ENCODE results near the gene RNF44.
"Not testable (repeated sequence)": the region's sequence is repeated elsewhere in the genome, so short reads cannot be mapped to it uniquely, and the experiment has no call there.

The RNF44 gene

DNA sequence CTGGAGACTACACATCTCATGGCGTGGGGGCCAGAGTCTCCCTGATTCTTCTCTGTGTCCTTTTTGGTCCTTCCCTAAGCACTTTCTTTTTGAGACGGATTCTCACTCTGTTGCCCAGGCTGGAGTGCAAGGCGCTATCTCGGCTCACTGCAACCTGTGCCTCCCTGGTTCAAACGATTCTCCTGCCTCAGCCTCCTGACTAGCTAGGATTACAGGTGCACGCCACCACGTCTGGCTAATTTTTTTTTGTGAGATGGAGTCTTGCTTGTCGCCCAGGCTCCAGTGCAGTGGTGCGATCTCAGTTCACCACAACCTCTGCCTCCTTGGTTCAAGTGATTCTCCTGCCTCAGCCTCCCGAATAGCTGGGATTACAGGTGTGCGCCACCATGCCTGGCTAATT, 13.7 kb upstream of the RNF44 start:
- DNase-seq: not testable (repeated sequence)

DNA sequence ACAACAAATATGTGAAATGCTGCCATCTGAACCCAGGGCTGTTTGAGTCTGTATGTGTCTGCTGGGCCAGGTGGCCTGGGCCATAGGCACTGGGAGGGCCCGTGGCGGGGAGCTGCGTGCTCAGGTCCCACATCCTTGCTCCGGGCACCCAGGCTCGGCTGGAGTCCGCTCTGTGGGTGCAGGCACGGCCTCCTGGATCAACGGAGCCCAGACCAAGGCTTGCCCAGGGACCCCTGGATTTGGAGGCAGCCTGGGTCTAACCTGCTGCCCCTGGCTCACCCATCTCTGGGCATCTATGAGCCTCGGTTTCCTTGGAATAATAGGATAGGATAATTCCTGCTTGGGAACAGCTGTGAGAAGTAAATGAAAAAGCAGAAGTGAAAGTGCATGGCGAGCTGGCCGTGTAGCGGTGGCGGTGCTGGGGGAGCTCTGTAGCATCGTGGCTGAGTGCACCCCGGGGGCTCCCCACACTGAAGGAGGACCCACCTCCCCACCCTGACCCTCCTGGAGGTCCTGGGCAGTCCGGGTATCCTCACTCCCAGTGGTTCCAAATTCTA, 13.2 kb upstream of the RNF44 start:
- no peak for DNase-seq

DNA sequence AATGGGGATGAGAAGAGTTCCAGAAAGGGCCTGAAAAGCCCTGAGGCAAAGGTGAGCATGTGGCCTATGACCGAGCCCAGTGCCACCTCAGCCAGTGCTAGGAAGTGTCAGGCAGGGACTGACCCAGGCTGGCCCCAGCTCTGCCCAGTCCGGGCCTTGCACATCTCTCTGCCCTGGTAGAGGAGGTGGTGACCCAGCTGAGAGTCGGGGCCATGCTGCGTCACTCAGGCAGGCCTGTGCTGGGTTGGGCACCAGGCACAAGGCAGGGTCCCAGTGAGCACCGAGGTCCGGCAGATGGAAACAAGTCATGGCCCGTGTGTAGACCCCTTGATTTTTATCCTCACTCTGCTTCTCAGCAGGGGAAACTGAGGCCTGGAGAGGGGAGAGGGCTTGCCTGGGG, 12.7 kb upstream of the RNF44 start:
- no peak for DNase-seq

DNA sequence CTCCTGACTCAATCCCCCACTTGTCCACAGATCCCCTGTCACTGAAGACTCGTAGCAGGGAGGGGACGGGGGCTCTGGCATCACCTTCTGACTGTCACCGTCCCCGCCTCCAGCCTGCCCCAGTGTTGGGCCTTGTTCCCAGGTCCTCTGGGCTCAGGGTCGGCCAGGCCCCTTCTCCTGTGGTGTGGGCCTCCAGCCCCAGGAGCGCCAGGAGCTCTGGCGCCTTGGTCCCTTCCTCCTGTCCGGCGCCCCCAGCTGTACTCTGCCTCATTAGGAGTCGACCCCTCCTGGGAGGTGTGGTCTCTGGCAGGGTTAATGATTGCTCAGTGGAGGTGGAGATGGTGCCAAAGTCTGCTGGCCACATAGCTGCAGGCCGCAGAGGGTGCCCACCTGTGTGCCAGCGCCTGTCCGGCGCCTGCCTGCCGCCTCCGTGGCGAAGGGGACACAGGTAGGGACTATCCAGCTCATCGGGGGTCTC, 11.8 kb upstream of the RNF44 start, which contains the start of gene CDHR2:
Gene CDHR2 (plus strand): TSS at position 376 of the 478 bp plus-strand sequence. CDS start 16,011 bp downstream, outside the sequence.
- DNase-seq: no peak

DNA sequence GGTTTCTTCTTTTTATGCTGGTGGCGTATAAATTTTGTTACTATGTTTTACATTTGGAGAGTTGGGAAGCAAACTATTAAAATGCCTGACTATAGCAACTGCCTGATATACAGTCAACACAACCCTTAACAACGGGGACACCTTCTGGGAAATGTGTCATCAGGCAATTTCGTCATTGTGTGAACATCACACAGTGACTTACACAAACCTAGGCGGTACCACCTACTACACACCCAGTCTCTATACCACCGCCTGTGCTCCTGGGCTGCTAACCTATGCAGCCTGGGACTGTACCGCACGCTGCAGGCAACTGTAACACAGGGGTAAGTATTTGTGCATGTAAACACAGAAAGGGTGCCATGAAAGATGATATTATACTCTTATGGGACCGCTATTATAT, 10.6 kb upstream of the RNF44 start:
- DNase-seq: no peak

DNA sequence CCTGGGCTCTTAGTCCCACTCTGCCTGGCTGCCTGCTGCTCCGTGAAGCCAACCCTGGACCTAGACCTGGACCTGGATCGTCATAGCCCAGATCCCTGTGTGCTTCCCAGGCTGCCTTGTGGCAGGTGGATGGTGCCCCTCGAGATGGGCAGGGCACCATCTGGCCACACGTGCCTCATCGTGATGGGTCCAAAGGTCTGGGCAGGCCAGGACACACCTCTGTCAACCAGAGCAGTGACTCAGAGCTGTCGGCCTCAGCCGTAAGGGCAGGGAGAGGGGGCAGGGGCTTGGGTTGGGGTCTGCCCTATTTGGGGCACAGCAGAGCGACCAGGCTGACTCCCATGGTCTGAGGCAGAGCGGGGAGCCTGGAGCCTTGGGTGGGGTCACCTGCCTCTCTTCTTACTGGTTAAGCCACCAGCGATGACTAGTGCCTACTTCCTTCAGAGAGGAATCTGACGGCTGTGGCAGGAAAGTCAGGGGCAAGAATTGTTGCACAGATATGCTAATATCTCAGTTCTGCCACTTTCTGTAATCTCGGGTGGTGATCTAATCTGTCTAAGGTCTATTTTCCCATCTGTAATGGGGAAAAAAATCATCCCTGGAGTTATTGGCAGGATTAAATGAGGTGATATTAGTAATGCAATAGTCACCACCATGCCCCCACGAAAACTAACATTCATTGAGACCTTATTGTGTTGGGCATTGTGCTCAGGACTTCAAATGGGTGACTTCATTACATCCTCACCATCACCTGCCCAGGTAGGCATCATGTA, 8.7 kb upstream of the RNF44 start:
- DNase-seq: no peak

DNA sequence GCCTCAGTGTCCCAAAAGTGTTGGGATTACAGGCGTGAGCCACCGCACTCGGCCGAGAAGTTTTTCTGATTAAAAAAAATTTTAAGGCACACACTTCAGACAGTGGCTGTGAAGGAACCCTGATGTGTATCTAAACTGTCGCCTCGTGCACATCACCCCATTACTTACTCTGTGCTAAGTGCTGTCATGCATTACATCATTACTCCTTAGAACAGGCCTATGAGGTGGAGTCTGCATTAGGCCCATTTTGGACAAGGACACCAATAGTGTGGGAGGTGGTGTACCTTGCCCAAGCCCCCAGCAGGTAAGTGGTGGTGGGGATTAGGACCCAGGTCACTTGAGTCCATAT, 8.2 kb upstream of the RNF44 start:
- DNase-seq: no peak

DNA sequence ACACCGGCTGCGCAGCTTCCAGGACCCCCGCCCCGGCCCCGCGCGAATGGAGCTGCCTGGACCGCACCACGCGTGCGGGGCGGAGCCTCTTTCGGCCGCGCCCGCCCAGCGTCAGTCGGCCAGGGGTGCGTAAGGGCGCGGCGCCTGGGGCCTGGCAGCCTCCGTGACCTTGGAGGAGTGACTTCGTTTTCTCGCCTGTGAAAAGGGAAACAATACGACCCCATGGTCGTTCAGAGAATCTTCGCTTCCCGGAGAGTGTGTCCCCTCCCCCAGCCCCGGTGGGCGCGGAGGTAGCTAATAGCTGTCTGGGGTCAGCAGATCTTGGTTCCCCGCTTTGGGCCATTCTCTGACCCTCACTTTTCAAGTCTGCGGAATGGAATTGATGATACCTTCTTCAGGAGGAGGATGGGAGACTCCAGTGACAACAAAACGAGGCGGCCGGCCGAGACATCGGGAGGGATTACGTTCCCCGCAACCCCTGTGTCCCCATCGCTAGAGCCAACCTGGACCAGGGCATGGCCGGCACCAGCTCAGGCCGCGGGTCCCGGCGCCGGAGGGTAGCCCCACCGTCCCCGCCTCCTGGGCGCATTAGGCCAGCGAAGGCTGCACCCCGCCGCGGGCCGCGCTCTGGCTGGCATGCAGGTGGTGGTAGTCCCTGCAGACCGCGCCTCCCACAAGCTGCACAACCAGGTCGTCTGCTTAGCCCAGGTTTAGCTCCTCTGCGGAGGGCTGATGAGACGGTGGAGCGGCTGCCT, 6.4 kb upstream of the RNF44 start:
- peak; percentile 53 to 60 for DNase-seq

DNA sequence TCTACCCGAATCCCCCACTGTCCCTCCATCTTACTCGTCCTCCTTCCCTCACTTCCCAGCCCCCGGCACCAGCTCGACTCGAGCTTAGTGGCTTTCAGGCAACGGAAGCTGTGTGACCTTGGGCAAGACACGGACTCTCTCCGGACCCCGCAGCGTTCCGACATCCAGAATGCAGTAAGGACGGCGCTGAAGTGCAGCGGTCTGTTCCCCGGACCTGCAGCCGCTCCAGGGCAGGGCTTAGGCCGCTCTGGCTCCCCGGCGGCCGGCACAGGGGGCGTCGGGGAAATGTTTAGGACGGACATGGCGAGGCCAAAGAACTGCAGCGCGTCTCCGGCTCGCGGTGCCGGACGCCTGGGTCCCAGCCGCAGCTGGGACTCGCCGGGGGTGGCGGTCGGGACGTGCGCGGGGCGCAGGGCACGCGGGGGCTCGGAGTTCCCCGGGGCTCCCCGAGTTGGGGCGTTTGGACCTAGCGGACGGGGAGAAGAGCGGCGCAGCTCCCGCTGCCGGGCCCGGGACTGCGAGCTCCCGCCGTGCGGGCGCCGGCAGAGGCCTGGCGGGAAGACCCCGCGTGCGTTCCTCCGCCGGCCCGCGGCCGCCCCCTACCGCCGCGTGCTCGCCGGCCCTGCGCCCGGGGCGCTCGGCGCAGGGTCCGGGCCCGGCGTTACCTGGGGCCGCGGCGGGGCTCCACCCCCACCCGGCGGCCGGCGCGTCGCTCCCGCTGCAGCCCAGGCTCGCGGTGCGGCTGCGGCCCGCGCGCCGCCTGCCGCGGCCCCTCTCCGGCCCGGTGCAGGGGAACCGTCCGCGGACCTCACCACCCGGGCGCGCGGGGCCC, 5.6 kb upstream of the RNF44 start:
- no peak for DNase-seq

DNA sequence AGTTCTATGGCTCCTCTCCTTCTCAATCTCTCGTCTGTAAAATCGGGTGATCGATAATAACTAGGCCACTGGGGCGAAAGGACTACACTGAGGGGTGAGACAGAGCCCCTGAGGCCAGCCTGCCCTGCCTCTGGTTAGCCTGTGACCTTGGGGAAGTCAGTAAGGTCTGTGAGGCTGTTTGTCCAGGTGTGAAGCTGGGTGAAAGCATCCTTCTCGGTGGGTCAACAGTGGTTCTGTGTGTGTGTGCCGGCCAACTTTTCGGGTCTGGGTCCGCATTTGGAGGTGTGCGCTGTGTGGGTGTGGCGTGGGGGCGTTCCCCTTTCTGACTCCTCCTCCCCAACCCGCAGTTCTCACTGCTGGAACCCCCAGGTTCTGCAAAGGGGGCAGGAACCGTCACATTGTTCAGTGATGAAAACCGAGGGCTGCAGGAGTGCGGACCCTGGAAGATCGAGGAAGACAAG, 5.0 kb upstream of the RNF44 start:
- DNase-seq: peak; percentile 64 to 70

DNA sequence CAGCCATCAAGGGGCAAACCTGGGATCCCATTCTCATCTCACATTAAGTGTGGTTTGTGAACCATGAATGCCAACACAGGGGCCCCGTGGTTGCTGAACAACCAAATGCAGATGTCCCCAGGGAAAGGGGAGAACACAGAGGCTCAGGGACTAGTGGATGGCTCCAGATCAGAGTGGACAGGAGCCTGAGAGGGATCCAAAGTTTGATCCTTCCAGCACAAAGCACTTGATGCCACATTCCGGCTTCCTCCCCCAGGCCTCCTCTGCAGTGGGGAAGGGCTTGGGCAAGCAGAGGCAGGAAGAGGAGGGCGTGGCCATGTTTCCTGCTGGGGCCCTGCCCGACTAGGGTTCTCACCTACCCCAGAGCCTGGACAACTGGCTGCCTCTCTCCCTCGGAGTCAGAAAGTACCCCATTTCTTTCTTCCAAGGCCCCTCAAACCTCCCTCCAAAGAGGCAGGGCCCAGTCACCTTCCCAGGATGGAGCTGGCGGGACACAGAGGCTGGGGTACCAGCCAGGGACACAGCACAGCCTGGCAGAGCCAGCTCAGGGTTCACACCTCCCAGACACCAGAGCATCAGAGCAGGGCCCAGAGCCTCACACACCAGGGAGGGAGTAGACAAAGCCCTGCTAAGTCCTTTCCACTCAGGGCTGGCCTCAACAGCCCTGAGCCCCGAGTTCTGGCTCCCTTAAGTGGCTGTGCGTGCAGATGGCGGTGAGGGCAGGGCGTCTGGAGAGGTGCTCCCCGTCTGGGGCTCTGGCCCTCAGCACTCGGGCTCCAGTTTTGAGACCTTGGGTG, 4.3 kb upstream of the RNF44 start:
- peak; percentile 39 to 41 for DNase-seq

DNA sequence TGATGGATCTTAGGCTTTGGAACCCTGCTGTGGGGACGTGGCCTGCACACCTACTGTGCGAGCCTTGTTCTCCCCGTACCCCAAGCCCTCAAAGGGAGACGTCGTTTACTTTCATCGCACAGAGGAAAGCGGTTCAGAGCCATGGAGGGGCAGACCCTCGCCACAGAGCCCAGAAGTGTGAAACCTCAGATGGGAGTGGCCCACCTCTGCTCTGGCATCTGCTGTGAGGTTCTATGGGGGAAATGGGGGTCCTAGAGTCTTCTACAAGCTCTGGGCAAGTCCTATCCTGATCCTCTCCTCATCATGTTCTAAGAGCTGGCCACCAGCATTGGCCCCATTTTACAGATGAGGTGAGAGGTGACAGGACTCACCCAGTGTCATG, 3.7 kb upstream of the RNF44 start:
- DNase-seq: no peak

DNA sequence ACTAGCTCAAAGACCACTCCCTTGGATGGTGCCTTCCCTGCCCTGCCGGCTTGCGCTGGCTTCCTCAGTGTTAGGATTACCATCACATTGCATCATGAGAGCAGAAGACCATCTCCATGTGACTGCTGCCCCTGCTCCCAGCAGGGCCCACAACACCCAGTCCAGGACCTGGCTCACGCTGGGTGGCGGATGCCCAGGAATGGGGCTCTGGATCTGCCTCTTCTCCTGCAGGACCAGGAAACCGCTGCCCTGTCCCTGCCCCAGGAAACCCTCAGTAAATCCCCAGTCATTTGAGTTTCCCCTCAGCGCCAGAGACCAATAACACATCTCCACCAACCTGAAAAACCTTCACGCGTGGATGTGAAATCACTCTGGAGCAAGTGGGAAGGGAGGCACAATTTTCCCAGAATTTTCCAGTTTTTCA, 3.3 kb upstream of the RNF44 start:
- no peak for DNase-seq

DNA sequence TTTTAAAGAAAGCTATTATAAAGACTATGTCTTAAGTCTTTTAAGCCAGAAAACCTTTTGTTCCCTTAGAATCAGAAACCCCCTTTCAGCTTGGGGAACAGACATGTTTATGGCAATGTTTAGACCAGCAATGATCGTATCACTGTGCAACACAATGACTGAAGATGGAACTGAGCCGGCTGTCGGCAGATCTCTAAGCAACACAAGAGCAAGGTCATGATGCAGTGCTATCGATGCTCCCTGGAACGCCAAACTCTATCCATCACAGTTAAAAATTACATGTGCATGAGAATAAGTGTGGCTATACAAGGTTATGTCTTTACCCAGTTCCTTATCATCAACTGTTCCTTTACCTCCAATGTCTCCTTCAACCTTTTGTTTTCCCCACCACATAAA, 1.8 kb upstream of the RNF44 start:
- DNase-seq: no peak

DNA sequence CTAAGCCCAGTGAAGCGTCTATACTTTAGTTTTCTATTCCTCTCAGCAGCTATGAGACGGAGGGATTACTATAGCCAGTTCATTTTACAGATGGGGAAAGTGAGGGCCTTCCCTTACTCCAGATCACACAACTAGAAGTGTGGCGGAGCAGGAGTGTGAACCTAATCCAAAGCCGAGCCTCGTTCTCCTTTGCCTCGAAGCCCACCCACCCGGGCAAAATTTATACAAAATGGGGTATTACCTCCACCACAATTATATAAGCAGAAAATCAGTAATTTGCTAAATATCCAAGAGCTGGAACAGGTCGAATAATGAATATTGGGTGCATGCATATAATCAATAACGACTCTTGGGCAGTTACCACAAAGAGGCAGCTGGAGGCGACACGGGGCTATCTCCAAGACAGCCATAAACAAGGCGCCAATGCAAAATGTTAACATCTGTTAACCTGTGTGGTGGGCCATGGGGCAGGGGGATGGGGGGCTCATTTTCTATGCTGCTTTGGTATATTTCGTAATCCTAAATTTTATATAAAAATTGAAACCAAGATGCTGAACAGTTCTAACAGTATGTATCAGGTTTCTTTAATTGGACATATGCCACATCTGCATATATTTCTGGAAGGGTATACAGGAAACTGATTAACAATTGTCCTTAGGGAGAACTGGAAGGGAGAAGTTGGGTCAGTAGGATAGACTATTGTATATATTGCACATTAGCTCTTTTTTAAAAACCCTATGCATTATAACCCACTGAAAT, 1.2 kb upstream of the RNF44 start:
- no peak for DNase-seq

DNA sequence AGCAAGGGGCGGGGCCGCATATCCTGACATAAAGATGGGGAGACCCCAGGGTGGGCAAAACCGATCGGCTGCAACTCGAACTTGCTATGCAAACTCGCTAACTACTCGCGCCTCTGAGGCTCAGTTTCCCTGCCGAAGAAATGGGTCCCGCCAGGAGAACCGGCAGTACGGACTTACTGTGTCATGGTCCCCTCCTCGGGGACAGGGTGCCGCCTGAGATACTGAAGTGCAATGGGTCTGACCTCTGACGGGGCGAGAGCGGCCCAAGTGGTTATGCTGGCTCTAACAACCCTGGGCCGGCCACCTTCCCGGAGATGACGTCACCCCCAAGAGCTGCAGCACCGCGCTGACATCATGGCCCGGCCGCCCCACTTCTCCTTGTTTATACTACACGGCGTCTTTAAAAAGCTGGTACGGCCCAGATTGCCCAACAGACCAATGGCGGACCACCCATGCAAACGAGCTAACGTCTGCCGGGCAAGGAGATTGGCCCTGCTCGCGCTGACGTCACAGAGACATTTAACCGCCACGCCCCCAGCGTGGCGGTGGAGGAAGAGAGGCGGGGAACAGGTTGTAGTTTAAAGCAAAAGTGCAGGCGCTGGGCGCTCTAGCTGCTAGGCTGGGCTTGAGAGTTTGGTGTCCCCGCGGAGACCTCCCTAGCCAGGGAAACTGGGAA, 490 bp upstream of the RNF44 start:
- peak; percentile 96 to 97 for DNase-seq

DNA sequence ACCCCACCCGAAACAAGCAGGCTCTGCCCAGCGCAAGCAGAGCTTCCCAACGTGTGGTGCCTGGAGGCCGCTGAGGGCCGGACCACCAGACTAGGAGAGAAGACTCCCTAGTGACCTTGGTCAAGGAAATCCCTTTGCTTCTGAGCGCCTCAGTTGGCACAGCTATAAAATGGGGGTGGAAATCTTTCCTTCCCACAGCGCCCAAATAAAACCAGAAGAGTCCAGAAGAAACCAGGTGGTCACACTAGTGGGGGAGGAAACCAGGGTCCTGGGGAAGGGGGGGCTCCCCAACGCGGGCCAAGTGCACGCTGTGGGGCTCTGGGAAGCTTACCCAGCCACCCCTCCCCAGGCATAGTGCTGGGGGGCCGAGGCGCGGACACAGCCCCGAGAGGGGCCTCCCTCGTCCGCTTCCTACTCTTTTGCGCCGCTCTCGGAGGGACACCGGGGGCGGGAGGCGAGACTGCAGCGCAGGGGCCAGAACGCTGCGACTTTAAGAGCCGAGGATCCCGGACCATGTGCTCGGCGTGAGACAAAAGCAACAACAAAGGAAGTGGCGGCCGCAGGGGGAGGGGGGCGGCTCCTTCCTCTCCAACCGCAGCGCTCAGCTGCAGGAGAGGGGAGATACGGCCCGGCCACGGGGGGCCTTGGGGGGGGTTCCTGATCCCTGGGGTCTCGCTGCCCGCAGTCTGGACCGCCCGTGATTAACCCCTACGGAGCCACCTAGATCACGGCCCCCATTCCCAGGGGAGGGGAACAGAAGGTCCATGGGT, 885 bp downstream of the RNF44 start:
- peak; percentile 72 to 74 for DNase-seq

DNA sequence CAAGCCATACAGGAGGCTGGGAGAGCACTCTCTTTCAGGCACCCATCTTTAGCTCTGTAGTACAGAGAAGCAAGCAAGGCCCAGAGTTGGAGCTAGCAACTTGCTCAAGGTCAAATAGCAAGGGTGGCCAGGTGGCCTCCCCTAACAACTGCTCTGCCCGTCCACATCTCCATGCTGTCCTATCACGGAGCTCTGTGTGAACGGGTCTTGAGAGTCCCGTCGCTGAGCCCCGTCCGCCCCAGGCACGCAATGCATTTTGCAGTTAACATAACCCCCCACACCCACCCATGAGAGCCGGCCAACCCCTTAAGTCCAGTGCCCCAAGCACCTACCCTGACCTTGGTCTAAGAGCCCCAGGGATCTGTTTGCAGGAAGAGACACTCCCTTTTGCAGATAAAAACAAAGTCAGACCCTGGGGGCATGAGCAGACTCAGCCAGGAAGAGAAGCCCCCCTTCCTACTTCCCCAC, 1.5 kb downstream of the RNF44 start:
- no peak for DNase-seq

DNA sequence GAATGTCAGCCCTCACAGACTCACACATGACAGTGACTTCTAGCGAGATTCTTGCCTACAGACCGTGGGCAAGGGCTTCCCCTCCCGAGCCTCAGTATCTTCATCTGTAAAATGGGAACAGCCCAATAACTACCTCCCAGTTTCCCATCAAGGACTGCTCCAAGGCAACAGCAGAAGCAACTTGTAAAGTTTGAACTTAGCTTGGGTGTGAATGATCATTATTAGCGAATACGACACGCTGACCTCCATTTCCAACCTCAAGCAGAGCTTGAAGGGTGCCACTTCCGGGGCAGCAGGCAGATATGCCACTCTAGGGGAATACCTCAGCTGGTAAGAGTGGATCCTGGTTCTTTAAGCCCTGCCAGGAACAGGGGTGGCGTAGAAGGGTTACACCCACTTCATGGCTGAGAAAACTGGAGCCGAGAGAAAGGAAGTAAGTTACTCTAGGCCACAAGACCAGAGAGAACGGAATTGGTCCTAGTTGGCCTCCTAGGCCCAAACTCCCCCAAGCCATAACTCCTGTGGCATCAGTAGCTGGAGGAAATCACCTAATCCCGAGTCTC, 2.0 kb downstream of the RNF44 start:
- no peak for DNase-seq

Data from activated CD4-positive, alpha-beta T cell treated with anti-CD3 and anti-CD28 coated beads, Interleukin-2, amount 50 U/mL, for 4 hours (primary cell).